Fibroblast of lung (primary cell): ENCODE results near the gene DERL3. TPM values are rescaled to one million over a fixed set of nuclear protein-coding genes. Genes with fewer than 3 reads are reported as not detected.

Experiments
- DNase-seq, 2 donors: peaks; one replicate each; pipeline versions ENCODE4 v3.0.0 to v3.0.0-alpha.2; 2010; ENCODE audit warnings: low read depth in 2 of 2
- H2AFZ ChIP-seq: 2 replicates; pipeline ENCODE4 v1.5.1; 2012; ENCODE audit warnings: low read length, control low read depth, inconsistent platforms
- H3K27ac ChIP-seq: 2 replicates; pipeline ENCODE4 v1.5.1; 2011; ENCODE audit warnings: low read length, control low read depth; ENCODE audit not compliant: insufficient read depth
- H3K27me3 ChIP-seq: 2 replicates; pipeline ENCODE4 v1.5.1; 2011; ENCODE audit warnings: mild to moderate bottlenecking, low read length; ENCODE audit not compliant: control insufficient read depth, insufficient read depth
- H3K36me3 ChIP-seq: 2 replicates; pipeline ENCODE4 v1.5.1; 2011; ENCODE audit warnings: low read length; ENCODE audit not compliant: control insufficient read depth, insufficient read depth
- H3K4me1 ChIP-seq: 2 replicates; pipeline ENCODE4 v1.5.1; 2011; ENCODE audit warnings: low read length; ENCODE audit not compliant: control insufficient read depth, insufficient read depth; ENCODE audit errors: extremely low read depth
- H3K4me2 ChIP-seq: 2 replicates; pipeline ENCODE4 v1.5.1; 2011; ENCODE audit warnings: low read length, control low read depth; ENCODE audit not compliant: insufficient read depth; ENCODE audit errors: extremely low read depth
- H3K4me3 ChIP-seq, 4 experiments: fragments of 200-600 bp in 1 of 4; sonication (generic) in 1 of 4; replicated peaks in 1 of 4; 2 replicates each; pipeline ENCODE4 v1.5.1; 2011 to 2016; ENCODE audit warnings: low read length in 4 of 4, low read depth in 3 of 4, mild to moderate bottlenecking in 3 of 4, control low read depth in 2 of 4, inconsistent platforms in 1 of 4, mixed read lengths in 1 of 4; ENCODE audit not compliant: insufficient read depth in 1 of 4; ENCODE audit errors: control extremely low read depth in 1 of 4
- H3K79me2 ChIP-seq: 2 replicates; pipeline ENCODE4 v1.5.1; 2012; ENCODE audit warnings: mild to moderate bottlenecking, low read length, inconsistent platforms; ENCODE audit not compliant: control insufficient read depth, insufficient read depth
- H3K9ac ChIP-seq: 2 replicates; pipeline ENCODE4 v1.5.1; 2011; ENCODE audit warnings: mild to moderate bottlenecking, low read length, control low read depth; ENCODE audit not compliant: insufficient read depth
- H3K9me3 ChIP-seq: 2 replicates; pipeline ENCODE4 v1.5.1; 2012; ENCODE audit warnings: low read depth, low read length; ENCODE audit not compliant: control insufficient read depth, insufficient read depth
- H4K20me1 ChIP-seq: 2 replicates; pipeline ENCODE4 v1.5.1; 2011; ENCODE audit warnings: low read length; ENCODE audit not compliant: control insufficient read depth, insufficient read depth; ENCODE audit errors: extremely low read depth
- CTCF ChIP-seq, 2 donors: IDR thresholded peaks in 1 of 2; conservative IDR thresholded peaks in 1 of 2; 1 replicate in 1 of 2; 2 replicates in 1 of 2; pipeline ENCODE4 v1.5.1; 2011 to 2012; ENCODE audit warnings: low read length in 2 of 2, control low read depth in 1 of 2, inconsistent platforms in 1 of 2, low read depth in 1 of 2, mild to moderate bottlenecking in 1 of 2
- EZH2 ChIP-seq: IDR thresholded peaks from 2 replicates; pipeline ENCODE4 v1.5.1; 2012; ENCODE audit warnings: low read length, control low read depth, mild to moderate bottlenecking; ENCODE audit errors: missing control alignments
- polyA plus RNA-seq, 2 donors: library from polyadenylated mRNA; depleted of rRNA in 1 of 2; stranded (reverse) in 1 of 2; unstranded in 1 of 2; fragments of >200 nt; gene quantifications; 2 replicates each; pipeline ENCODE4 v1.2.1, GENCODE V29; 2011 to 2012; ENCODE audit warnings: missing spikeins in 1 of 2
- total RNA-seq: library from RNA; depleted of rRNA; stranded (reverse); fragments of >200 nt; gene quantifications from 2 replicates; pipeline ENCODE4 v1.2.1, GENCODE V29; 2014

The DERL3 gene
- total and polyA plus RNA-seq, 2 donors (not counting 1 experiment from before 2014, with no cell fraction given), result 0.42 to 0.50 TPM

GRCh38 chr22:23812378-23812777, 26.4 kb downstream of the DERL3 start:
- no peaks in the 10 kb centered on the region for H3K9me3 ChIP-seq
- peaks cover 12% of the 10 kb centered on the region for H3K36me3 ChIP-seq

GRCh38 chr22:23806837-23807236, 32.0 kb downstream of the DERL3 start:
- no peak overlapping the region for H3K27ac ChIP-seq
- no peaks in the 10 kb centered on the region for H3K27me3 ChIP-seq
- no peaks in the 10 kb centered on the region for H3K4me1 ChIP-seq
- H3K4me2 ChIP-seq, result no peak overlapping the region
- no peak overlapping the region for H3K9ac ChIP-seq
- DNase-seq, result no peak
- no peak overlapping the region for H3K4me3 ChIP-seq
- H3K36me3 ChIP-seq, result peaks cover 16% of the 10 kb centered on the region
- TF ChIP-seq EZH2 (no peak), CTCF (conservative IDR thresholded peaks at IDR 0.05 in 1 of 2, IDR thresholded peaks at IDR 0.05 in 1 of 2; ENCODE audit: low read depth in 1 of 2, low read length in 2 of 2) (no peak)
- H4K20me1 ChIP-seq, result no peaks in the 10 kb centered on the region
- H3K9me3 ChIP-seq, result no peaks in the 10 kb centered on the region
- H3K79me2 ChIP-seq, result no peaks in the 10 kb centered on the region
- no peak overlapping the region for H2AFZ ChIP-seq

More at GRCh38 chr22:23812378-23812777, 26.4 kb downstream of the DERL3 start:
- no peak overlapping the region for H3K4me2 ChIP-seq
- DNase-seq, result no peak
- H3K27me3 ChIP-seq, result no peaks in the 10 kb centered on the region
- H3K79me2 ChIP-seq, result no peaks in the 10 kb centered on the region
- H3K4me3 ChIP-seq, result no peak overlapping the region
- H3K9ac ChIP-seq, result no peak overlapping the region
- TF ChIP-seq EZH2 (no peak), CTCF (conservative IDR thresholded peaks at IDR 0.05 in 1 of 2, IDR thresholded peaks at IDR 0.05 in 1 of 2; ENCODE audit: low read depth in 1 of 2, low read length in 2 of 2) (no peak)
- no peaks in the 10 kb centered on the region for H4K20me1 ChIP-seq
- no peak overlapping the region for H2AFZ ChIP-seq
- H3K27ac ChIP-seq, result no peak overlapping the region
- H3K4me1 ChIP-seq, result no peaks in the 10 kb centered on the region

- H3K36me3 ChIP-seq, result peaks cover 28% of the 10 kb centered on the region
- H4K20me1 ChIP-seq, result no peaks in the 10 kb centered on the region
Observed at GRCh38 chr22:23804781-23805291, 34.0 kb downstream of the DERL3 start.

More at GRCh38 chr22:23804781-23805291, 34.0 kb downstream of the DERL3 start:
- no peak overlapping the region for H3K9ac ChIP-seq
- TF ChIP-seq CTCF (conservative IDR thresholded peaks at IDR 0.05 in 1 of 2, IDR thresholded peaks at IDR 0.05 in 1 of 2; ENCODE audit: low read depth in 1 of 2, low read length in 2 of 2), result no peak
- TF ChIP-seq EZH2, result no peak
- H3K27ac ChIP-seq, result no peak overlapping the region
- H3K4me1 ChIP-seq, result no peaks in the 10 kb centered on the region
- H3K4me3 ChIP-seq, result no peak overlapping the region
- H3K27me3 ChIP-seq, result no peaks in the 10 kb centered on the region
- H2AFZ ChIP-seq, result no peak overlapping the region
- no peaks in the 10 kb centered on the region for H3K79me2 ChIP-seq
- DNase-seq, result no peak
- H3K4me2 ChIP-seq, result no peak overlapping the region
- H3K9me3 ChIP-seq, result no peaks in the 10 kb centered on the region
